HEK293T (cell line): ENCODE measurements around the gene PRDM13.
A peak's percentile ranks its signal among the peaks of the same experiment; 100 is the strongest.

ENCODE experiments used
- CTCF ChIA-PET: fragments of 350-600 bp; formaldehyde crosslinking; extraction: SDS; loops from one replicate; lab custom pipeline; 2021; ENCODE audit warnings: antibody characterized with exemption, inconsistent platforms; lab: Yijun Ruan, JAX
- POLR2A ChIA-PET: fragments of 350-600 bp; formaldehyde crosslinking; extraction: SDS; loops from one replicate; lab custom pipeline; 2020; ENCODE audit warnings: antibody characterized with exemption, inconsistent platforms; lab: Yijun Ruan, JAX
- DNase-seq: peaks from one replicate; pipeline ENCODE4 v3.0.0; 2012; ENCODE audit warnings: mixed read lengths; ENCODE audit errors: extremely low spot score
- ARNT ChIP-seq: fragments of 450-650 bp; IDR thresholded peaks from 2 replicates; pipeline ENCODE4 v1.6.1; 2017; ENCODE audit warnings: mild to moderate bottlenecking
- BHLHE40 ChIP-seq: fragments of 450-650 bp; IDR thresholded peaks from 2 replicates; pipeline ENCODE4 v1.6.1; 2016; ENCODE audit warnings: mild to moderate bottlenecking, moderate library complexity, borderline replicate concordance
- CTBP1 ChIP-seq: fragments of 450-650 bp; IDR thresholded peaks from 2 replicates; pipeline ENCODE4 v1.6.1; 2016; ENCODE audit warnings: borderline replicate concordance
- ELF4 ChIP-seq: fragments of 450-650 bp; IDR thresholded peaks from 2 replicates; pipeline ENCODE4 v1.6.1; 2017; ENCODE audit warnings: antibody characterized with exemption
- FOXA1 ChIP-seq: fragments of 450-650 bp; IDR thresholded peaks from 2 replicates; pipeline ENCODE4 v1.6.1; 2016; ENCODE audit warnings: mild to moderate bottlenecking
- FOXK2 ChIP-seq: fragments of 450-650 bp; IDR thresholded peaks from 2 replicates; pipeline ENCODE4 v1.6.1; 2016; ENCODE audit warnings: mild to moderate bottlenecking
- FOXM1 ChIP-seq: fragments of 450-650 bp; IDR thresholded peaks from 2 replicates; pipeline ENCODE4 v1.6.1; 2017; ENCODE audit warnings: mild to moderate bottlenecking, borderline replicate concordance
- HDGF ChIP-seq: fragments of 450-650 bp; IDR thresholded peaks from 2 replicates; pipeline ENCODE4 v1.6.1; 2017; ENCODE audit warnings: antibody characterized with exemption, borderline replicate concordance
- L3MBTL2 ChIP-seq: fragments of 450-650 bp; conservative IDR thresholded peaks from 2 replicates; pipeline ENCODE4 v1.6.1; 2016; ENCODE audit warnings: mild to moderate bottlenecking
- LEF1 ChIP-seq: fragments of 450-650 bp; IDR thresholded peaks from 2 replicates; pipeline ENCODE4 v1.6.1; 2017; ENCODE audit warnings: mild to moderate bottlenecking, borderline replicate concordance
- NFRKB ChIP-seq: fragments of 450-650 bp; IDR thresholded peaks from 2 replicates; pipeline ENCODE4 v1.6.1; 2016; ENCODE audit warnings: mild to moderate bottlenecking, moderate library complexity
- PKNOX1 ChIP-seq: fragments of 450-650 bp; IDR thresholded peaks from 2 replicates; pipeline ENCODE4 v1.6.1; 2016
- SP1 ChIP-seq: fragments of 450-650 bp; IDR thresholded peaks from 2 replicates; pipeline ENCODE4 v1.6.1; 2017
- SUZ12 ChIP-seq: fragments of 450-650 bp; IDR thresholded peaks from 2 replicates; pipeline ENCODE4 v1.6.1; 2016; ENCODE audit warnings: mild to moderate bottlenecking
- TARDBP ChIP-seq: fragments of 450-650 bp; IDR thresholded peaks from 2 replicates; pipeline ENCODE4 v1.6.1; 2016
- ZNF384 ChIP-seq: fragments of 450-650 bp; IDR thresholded peaks from 2 replicates; pipeline ENCODE4 v1.6.1; 2016

Gene PRDM13

GRCh38 chr6:99573980-99574617 lies 32.5 kb upstream of the PRDM13 start:
- POLR2A ChIA-PET = no interaction called here
- TF ChIP-seq SUZ12 (no peak), LEF1 (no peak), ZNF384 (no peak), SP1 (no peak), TARDBP (no peak), HDGF (no peak), ELF4 (no peak), BHLHE40 (no peak), FOXM1 (no peak), CTBP1 (no peak), ARNT (no peak), FOXK2 (no peak), NFRKB (no peak), L3MBTL2 (no peak), FOXA1 (no peak), PKNOX1 (no peak)
- CTCF ChIA-PET = no interaction called here
- no peak for DNase-seq

GRCh38 chr6:99575544-99576227 lies 30.9 kb upstream of the PRDM13 start:
- no peak for DNase-seq
- TF ChIP-seq ELF4 = no peak
- no peak for TF ChIP-seq PKNOX1
- no peak for TF ChIP-seq NFRKB
- no peak for TF ChIP-seq ZNF384
- TF ChIP-seq CTBP1 = no peak
- TF ChIP-seq LEF1 = no peak
- TF ChIP-seq FOXA1 = no peak
- no peak for TF ChIP-seq FOXK2
- TF ChIP-seq TARDBP = no peak
- TF ChIP-seq SUZ12 = no peak
- no peak for TF ChIP-seq SP1
- no peak for TF ChIP-seq ARNT
- no peak for TF ChIP-seq HDGF
- TF ChIP-seq BHLHE40 = no peak
- ChIA-PET POLR2A (no interaction called here), CTCF (interaction anchor here (0.6 to 0.8 kb wide), 2 partner anchors 38 to 106 kb away, joined by 3 to 4 read pairs; no protein-coding TSS in a partner anchor)

GRCh38 chr6:99579781-99580180 lies 26.9 kb upstream of the PRDM13 start:
- CTCF ChIA-PET = no interaction called here
- TF ChIP-seq ZNF384 = no peak
- DNase-seq = no peak
- POLR2A ChIA-PET = no interaction called here

GRCh38 chr6:99587792-99588191 lies 18.8 kb upstream of the PRDM13 start:
- CTCF ChIA-PET = interaction anchor here (1.8 to 2.4 kb wide), 3 partner anchors 26 to 165 kb away, joined by 3 to 14 read pairs (median 12); no protein-coding TSS in a partner anchor
- DNase-seq = no peak
- POLR2A ChIA-PET = interaction anchor here (2.0 to 2.4 kb wide), 2 partner anchors 19 to 26 kb away, joined by 16 to 18 read pairs; partner anchors contain the start of gene CCNC

GRCh38 chr6:99588618-99589289 lies 17.9 kb upstream of the PRDM13 start:
- no peak for TF ChIP-seq ELF4
- TF ChIP-seq L3MBTL2 = peak; percentile 89
- TF ChIP-seq BHLHE40 = no peak
- CTCF ChIA-PET = interaction anchor here (0.6 to 2.4 kb wide), 6 partner anchors 20 to 164 kb away, joined by 3 to 14 read pairs (median 4); partner anchors contain the start of gene CCNC
- POLR2A ChIA-PET = interaction anchor here (0.7 to 2.4 kb wide), 4 partner anchors 13 to 195 kb away, joined by 3 to 18 read pairs (median 10); partner anchors contain the start of genes CCNC and COQ3
- DNase-seq = peak; percentile 84

More at GRCh38 chr6:99587792-99588191, 18.8 kb upstream of the PRDM13 start:
- no peak for TF ChIP-seq SP1
- no peak for TF ChIP-seq PKNOX1
- TF ChIP-seq CTBP1 = no peak
- TF ChIP-seq ZNF384 = no peak
- no peak for TF ChIP-seq FOXM1
- no peak for TF ChIP-seq SUZ12
- no peak for TF ChIP-seq ELF4
- TF ChIP-seq HDGF = no peak
- no peak for TF ChIP-seq LEF1
- no peak for TF ChIP-seq L3MBTL2
- TF ChIP-seq NFRKB = no peak
- no peak for TF ChIP-seq FOXK2
- no peak for TF ChIP-seq BHLHE40
- no peak for TF ChIP-seq TARDBP
- TF ChIP-seq ARNT = no peak
